Measurements from ENCODE around the gene ALG6. TPM values are rescaled to one million over a fixed set of nuclear protein-coding genes. Genes with fewer than 3 reads are reported as not detected.

ALG6 gene
- total RNA-seq (2014; rRNA removed; shearing (Covaris generic); ENCODE audit: low replicate concordance) = 37.7 and 101 TPM in 2 replicates

- Histone ChIP-seq H3K79me2 (ENCODE audit: low read length) (peaks cover 42% of the 10 kb centered on the region), H3K9me3 (ENCODE audit: low read length) (no peaks in the 10 kb centered on the region), H3K36me3 (ENCODE audit: insufficient read depth, low read length) (peaks cover 22% of the 10 kb centered on the region; the same call in 1 of the 2 replicates), H2AFZ (ENCODE audit: low read length) (peak within 1 kb of the TSS; percentile 89), H3K4me2 (ENCODE audit: low read depth, low read length, poor library complexity, severe bottlenecking) (peak within 1 kb of the TSS; percentile 92), H3K9ac (ENCODE audit: low read length) (peak within 1 kb of the TSS; percentile 92), H3K27ac (ENCODE audit: low read length) (peak within 1 kb of the TSS; percentile 40), H3K4me1 (ENCODE audit: low read length) (peaks cover 29% of the 10 kb centered on the region), H4K20me1 (ENCODE audit: insufficient read depth, low read depth, low read length) (no peaks in the 10 kb centered on the region), H3K27me3 (ENCODE audit: low read length) (no peaks in the 10 kb centered on the region), H3K9me2 (replicated peaks; ENCODE audit: insufficient read depth, low read length) (no peaks in the 10 kb centered on the region), H3K4me3 (ENCODE audit: low read length) (peak within 1 kb of the TSS; percentile 99)
- peak; percentile 98 for DNase-seq
Measured at GRCh38 chr1:63367215-63368103, at the start of gene ALG6. TSS of gene ALG6 (plus strand) at chr1:63367627. CDS start at chr1:63370978, 3,351 bp downstream.

DNA sequence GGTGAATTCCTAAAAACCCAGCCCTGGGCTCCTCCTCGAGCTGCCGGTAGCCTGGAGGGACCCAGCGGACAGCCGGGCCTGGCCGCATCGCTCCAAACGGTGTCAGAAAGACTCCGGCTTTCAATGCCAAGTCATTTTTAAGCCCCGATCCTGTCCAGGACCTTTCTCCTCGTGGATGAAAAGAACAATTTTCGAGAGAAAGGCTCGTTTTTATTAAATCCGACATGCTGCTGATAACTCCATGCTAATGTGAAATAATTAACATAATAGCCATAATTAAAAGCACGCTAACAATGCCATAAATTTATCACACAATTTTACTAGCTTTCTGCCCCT, 49.6 kb upstream of the ALG6 start:
- H3K9me3 ChIP-seq (ENCODE audit: low read length) = no peaks in the 10 kb centered on the region
- H3K9me2 ChIP-seq (replicated peaks; ENCODE audit: insufficient read depth, low read length) = no peaks in the 10 kb centered on the region
- peak overlapping the region; percentile 69 for H3K9ac ChIP-seq (ENCODE audit: low read length)
- no peaks in the 10 kb centered on the region for H3K36me3 ChIP-seq (ENCODE audit: insufficient read depth, low read length)
- no peak for DNase-seq
- peak overlapping the region; percentile 89 for H2AFZ ChIP-seq (ENCODE audit: low read length)
- no peaks in the 10 kb centered on the region for H3K27me3 ChIP-seq (ENCODE audit: low read length)
- H3K79me2 ChIP-seq (ENCODE audit: low read length) = no peaks in the 10 kb centered on the region
- H3K4me1 ChIP-seq (ENCODE audit: low read length) = peaks cover 6% of the 10 kb centered on the region
- peak overlapping the region; percentile 78 for H3K4me2 ChIP-seq (ENCODE audit: low read depth, low read length, poor library complexity, severe bottlenecking)
- no peaks in the 10 kb centered on the region for H4K20me1 ChIP-seq (ENCODE audit: insufficient read depth, low read depth, low read length)
- peak overlapping the region; percentile 67 for H3K4me3 ChIP-seq (ENCODE audit: low read length)
- H3K27ac ChIP-seq (ENCODE audit: low read length) = no peak overlapping the region

- DNase-seq = no peak
- peak overlapping the region; percentile 78 for H3K4me2 ChIP-seq (ENCODE audit: low read depth, low read length, poor library complexity, severe bottlenecking)
- no peak overlapping the region for H3K27ac ChIP-seq (ENCODE audit: low read length)
- H3K9me2 ChIP-seq (replicated peaks; ENCODE audit: insufficient read depth, low read length) = no peaks in the 10 kb centered on the region
- H3K4me3 ChIP-seq (ENCODE audit: low read length) = no peak overlapping the region
- H3K27me3 ChIP-seq (ENCODE audit: low read length) = no peaks in the 10 kb centered on the region
- H3K9ac ChIP-seq (ENCODE audit: low read length) = no peak overlapping the region
- no peaks in the 10 kb centered on the region for H3K79me2 ChIP-seq (ENCODE audit: low read length)
- no peaks in the 10 kb centered on the region for H4K20me1 ChIP-seq (ENCODE audit: insufficient read depth, low read depth, low read length)
- H3K9me3 ChIP-seq (ENCODE audit: low read length) = no peaks in the 10 kb centered on the region
- H2AFZ ChIP-seq (ENCODE audit: low read length) = 0 out of 2 replicates have a peak overlapping the region, but pooled peaks have one; percentile 89
- H3K4me1 ChIP-seq (ENCODE audit: low read length) = peaks cover 6% of the 10 kb centered on the region
- H3K36me3 ChIP-seq (ENCODE audit: insufficient read depth, low read length) = no peaks in the 10 kb centered on the region
Measured at GRCh38 chr1:63318201-63318979, 49.0 kb upstream of the ALG6 start.

- H3K79me2 ChIP-seq (ENCODE audit: low read length) = no peaks in the 10 kb centered on the region
- H3K9me2 ChIP-seq (replicated peaks; ENCODE audit: insufficient read depth, low read length) = no peaks in the 10 kb centered on the region
- H3K27ac ChIP-seq (ENCODE audit: low read length) = no peak overlapping the region
- DNase-seq = no peak
- no peak overlapping the region for H2AFZ ChIP-seq (ENCODE audit: low read length)
- H3K9ac ChIP-seq (ENCODE audit: low read length) = no peak overlapping the region
- no peaks in the 10 kb centered on the region for H3K9me3 ChIP-seq (ENCODE audit: low read length)
- H3K4me3 ChIP-seq (ENCODE audit: low read length) = no peak overlapping the region
- no peaks in the 10 kb centered on the region for H3K36me3 ChIP-seq (ENCODE audit: insufficient read depth, low read length)
- H3K4me1 ChIP-seq (ENCODE audit: low read length) = peaks cover 6% of the 10 kb centered on the region
- no peak overlapping the region for H3K4me2 ChIP-seq (ENCODE audit: low read depth, low read length, poor library complexity, severe bottlenecking)
- H3K27me3 ChIP-seq (ENCODE audit: low read length) = no peaks in the 10 kb centered on the region
- no peaks in the 10 kb centered on the region for H4K20me1 ChIP-seq (ENCODE audit: insufficient read depth, low read depth, low read length)
Measured at GRCh38 chr1:63319046-63320021, 48.1 kb upstream of the ALG6 start.

DNA sequence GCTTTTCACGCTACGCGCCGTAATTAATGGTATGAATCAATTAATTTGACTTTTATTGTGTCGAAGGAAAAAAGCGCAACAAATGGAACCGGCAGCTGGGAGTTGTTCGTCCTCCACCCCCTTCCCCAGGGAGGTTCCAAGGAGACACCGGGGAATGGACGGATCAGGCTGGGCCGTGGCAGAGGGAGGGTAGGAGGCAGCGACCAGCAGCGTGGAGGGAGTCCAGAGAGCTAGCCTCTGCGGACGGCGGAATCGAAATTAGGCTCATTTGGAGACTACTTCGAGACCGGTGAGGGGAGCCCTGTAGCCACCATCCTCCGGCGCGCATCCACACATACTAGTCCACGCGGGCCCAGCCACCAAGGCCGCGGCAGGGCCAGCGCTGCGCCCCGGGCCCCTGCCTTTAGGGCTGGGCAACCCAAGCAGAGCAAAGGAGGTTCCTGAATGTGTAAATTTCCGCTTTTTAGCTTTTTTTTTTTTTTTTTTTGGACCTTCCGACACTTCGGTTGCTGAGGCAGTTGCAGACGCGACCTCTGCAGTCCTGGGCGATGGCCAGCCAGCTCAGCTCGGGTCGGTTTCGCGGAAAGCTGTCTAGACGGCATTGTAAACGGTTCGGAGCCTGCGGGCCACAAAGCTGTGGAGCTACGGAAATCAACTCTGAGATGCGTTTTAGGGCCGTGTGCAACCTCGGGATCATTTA, 47.3 kb upstream of the ALG6 start:
- no peaks in the 10 kb centered on the region for H3K27me3 ChIP-seq (ENCODE audit: low read length)
- no peak for DNase-seq
- no peak overlapping the region for H2AFZ ChIP-seq (ENCODE audit: low read length)
- no peaks in the 10 kb centered on the region for H3K9me2 ChIP-seq (replicated peaks; ENCODE audit: insufficient read depth, low read length)
- peaks cover 6% of the 10 kb centered on the region for H3K4me1 ChIP-seq (ENCODE audit: low read length)
- no peak overlapping the region for H3K9ac ChIP-seq (ENCODE audit: low read length)
- no peak overlapping the region for H3K4me2 ChIP-seq (ENCODE audit: low read depth, low read length, poor library complexity, severe bottlenecking)
- H3K4me3 ChIP-seq (ENCODE audit: low read length) = no peak overlapping the region
- H4K20me1 ChIP-seq (ENCODE audit: insufficient read depth, low read depth, low read length) = no peaks in the 10 kb centered on the region
- H3K79me2 ChIP-seq (ENCODE audit: low read length) = no peaks in the 10 kb centered on the region
- H3K36me3 ChIP-seq (ENCODE audit: insufficient read depth, low read length) = no peaks in the 10 kb centered on the region
- no peaks in the 10 kb centered on the region for H3K9me3 ChIP-seq (ENCODE audit: low read length)
- no peak overlapping the region for H3K27ac ChIP-seq (ENCODE audit: low read length)

GRCh38 chr1:63321066-63321784, 46.2 kb upstream of the ALG6 start:
- Histone ChIP-seq H3K27me3 (ENCODE audit: low read length) (no peaks in the 10 kb centered on the region), H3K4me1 (ENCODE audit: low read length) (peaks cover 6% of the 10 kb centered on the region)

DNA sequence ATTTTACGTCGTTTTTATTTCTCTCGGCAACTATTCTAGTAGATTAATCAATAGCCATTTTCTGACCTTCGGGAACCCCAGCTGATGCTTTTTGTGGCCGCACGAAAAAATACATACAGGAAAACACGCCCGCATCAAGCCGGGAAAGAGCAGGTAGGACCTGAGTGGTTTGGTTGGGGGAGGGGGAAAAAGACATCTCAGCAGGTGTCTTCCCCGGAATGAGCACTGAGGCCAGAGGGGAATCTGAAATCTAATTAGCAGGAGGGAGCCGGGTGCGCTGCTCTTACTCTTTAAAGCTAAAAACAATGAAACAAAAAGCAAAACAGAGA, 45.7 kb upstream of the ALG6 start:
- Histone ChIP-seq H3K4me3 (ENCODE audit: low read length) (no peak overlapping the region), H3K9me2 (replicated peaks; ENCODE audit: insufficient read depth, low read length) (no peaks in the 10 kb centered on the region), H3K36me3 (ENCODE audit: insufficient read depth, low read length) (no peaks in the 10 kb centered on the region), H3K4me1 (ENCODE audit: low read length) (peaks cover 6% of the 10 kb centered on the region), H4K20me1 (ENCODE audit: insufficient read depth, low read depth, low read length) (no peaks in the 10 kb centered on the region), H3K27ac (ENCODE audit: low read length) (no peak overlapping the region), H3K4me2 (ENCODE audit: low read depth, low read length, poor library complexity, severe bottlenecking) (no peak overlapping the region), H2AFZ (ENCODE audit: low read length) (no peak overlapping the region), H3K9ac (ENCODE audit: low read length) (no peak overlapping the region), H3K79me2 (ENCODE audit: low read length) (no peaks in the 10 kb centered on the region), H3K27me3 (ENCODE audit: low read length) (no peaks in the 10 kb centered on the region), H3K9me3 (ENCODE audit: low read length) (no peaks in the 10 kb centered on the region)
- DNase-seq = no peak

More at GRCh38 chr1:63321066-63321784, 46.2 kb upstream of the ALG6 start:
- no peak overlapping the region for H2AFZ ChIP-seq (ENCODE audit: low read length)
- H3K4me2 ChIP-seq (ENCODE audit: low read depth, low read length, poor library complexity, severe bottlenecking) = no peak overlapping the region
- H4K20me1 ChIP-seq (ENCODE audit: insufficient read depth, low read depth, low read length) = no peaks in the 10 kb centered on the region
- no peaks in the 10 kb centered on the region for H3K9me3 ChIP-seq (ENCODE audit: low read length)
- H3K79me2 ChIP-seq (ENCODE audit: low read length) = no peaks in the 10 kb centered on the region
- H3K36me3 ChIP-seq (ENCODE audit: insufficient read depth, low read length) = no peaks in the 10 kb centered on the region
- H3K27ac ChIP-seq (ENCODE audit: low read length) = no peak overlapping the region
- DNase-seq = no peak
- no peak overlapping the region for H3K4me3 ChIP-seq (ENCODE audit: low read length)
- no peaks in the 10 kb centered on the region for H3K9me2 ChIP-seq (replicated peaks; ENCODE audit: insufficient read depth, low read length)
- H3K9ac ChIP-seq (ENCODE audit: low read length) = no peak overlapping the region

Data from Karpas-422 (cell line).